Breast epithelium (tissue), 3 donors: ENCODE data around the gene AGRN.

Source experiments
- CTCF ChIP-seq, 3 donors: fragments of 450-650 bp; IDR thresholded peaks; one replicate each; pipeline ENCODE4 v1.5.1; 2016 to 2017; ENCODE audit warnings: antibody characterized with exemption in 3 of 3, mild to moderate bottlenecking in 3 of 3, moderate library complexity in 3 of 3
- POLR2A ChIP-seq: fragments of 450-650 bp; IDR thresholded peaks from one replicate; pipeline ENCODE4 v1.6.1; 2016; ENCODE audit warnings: antibody characterized with exemption, mild to moderate bottlenecking, moderate library complexity
- POLR2AphosphoS5 ChIP-seq, 3 donors: sonication (generic); formaldehyde crosslinking; IDR thresholded peaks; one replicate each; pipeline ENCODE4 v1.6.1; 2017; ENCODE audit warnings: antibody characterized with exemption in 3 of 3

GRCh38 chr1:1101503-1101902 lies 81.6 kb downstream of the AGRN start:
- no peak for TF ChIP-seq CTCF (IDR thresholded peaks at IDR 0.05)
- no peak for TF ChIP-seq POLR2A
- TF ChIP-seq POLR2AphosphoS5 (IDR thresholded peaks at IDR 0.05), result no peak
